SHP77 (cell line): Measurements from ENCODE around the gene AVPR2.
A peak's percentile ranks its signal among the peaks of the same experiment; 100 is the strongest.

Experiments
- DNase-seq, 2 experiments: peaks; one replicate each; lab custom pipeline; 2025; lab: John Stamatoyannopoulos, UW

Gene AVPR2

DNA sequence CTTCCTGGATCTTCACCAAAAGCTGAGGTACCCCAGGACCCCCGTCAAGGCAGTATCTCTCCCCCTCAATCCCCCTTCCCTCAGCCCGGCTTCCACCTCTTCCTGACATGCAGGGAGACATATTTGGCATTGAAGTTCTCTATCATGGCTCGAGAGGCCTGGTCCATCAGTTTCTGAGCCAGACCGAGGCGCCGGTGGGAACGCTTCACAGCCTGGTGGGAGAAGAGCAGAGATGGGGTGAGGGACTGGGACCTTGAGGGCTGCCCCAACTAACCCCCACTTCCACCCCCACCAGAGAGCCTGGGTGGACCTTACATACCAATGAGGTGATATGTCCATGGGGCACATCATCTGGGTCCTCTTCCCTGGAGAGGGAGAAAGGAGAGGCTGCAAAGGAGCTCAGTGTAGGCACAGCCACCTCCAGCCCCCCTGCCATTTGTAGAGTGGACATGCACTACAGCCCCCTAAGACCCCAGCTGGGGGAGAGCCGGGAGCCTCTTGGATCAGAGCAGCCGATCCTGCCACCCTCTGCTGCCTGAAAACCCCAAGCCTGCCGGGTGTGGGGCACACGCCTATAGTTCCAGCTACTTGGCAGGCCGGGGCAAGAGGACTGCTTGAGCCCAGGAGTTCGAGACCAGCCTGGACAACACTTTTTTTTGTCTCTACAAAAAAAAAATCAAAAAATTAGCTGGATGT lies 27.9 kb downstream of the AVPR2 start:
- no peak for DNase-seq

DNA sequence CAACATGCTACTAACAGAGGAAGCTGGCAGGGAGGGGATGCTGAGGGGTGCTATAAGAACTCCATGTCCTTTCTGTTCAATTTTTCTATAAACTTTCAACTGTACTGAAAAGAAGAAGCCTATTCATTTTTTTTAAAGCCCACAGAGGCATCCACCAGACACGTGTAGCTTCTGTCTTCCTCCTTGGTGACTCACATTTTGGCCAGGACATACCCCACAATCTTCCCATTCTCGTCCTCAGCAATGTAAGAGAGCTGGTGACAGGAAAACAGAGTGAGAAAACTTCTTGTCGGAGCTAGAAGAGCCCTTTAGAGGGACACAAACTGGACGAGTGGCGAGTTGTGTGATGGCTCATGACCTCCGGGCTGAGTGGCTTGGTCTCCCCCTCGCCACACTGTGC lies 29.3 kb downstream of the AVPR2 start:
- DNase-seq: no peak

GRCh38 chrX:153934148-153934761 lies 29.8 kb downstream of the AVPR2 start:
- DNase-seq: no peak

- DNase-seq: peak; percentile 26 to 50
These were observed 30.4 kb downstream of the AVPR2 start, which contains the start of gene NAA10 for GRCh38 chrX:153934762-153935325. TSS of gene NAA10 (minus strand) at chrX:153935037. CDS start at chrX:153934904, 133 bp downstream.

GRCh38 chrX:153935326-153935851 lies 30.9 kb downstream of the AVPR2 start:
- peak in 1 of 2 experiments; percentile 16 for DNase-seq

GRCh38 chrX:153937056-153937455 lies 32.6 kb downstream of the AVPR2 start:
- no peak for DNase-seq

- DNase-seq: no peak
These were observed 33.8 kb downstream of the AVPR2 start for GRCh38 chrX:153938226-153938786.

GRCh38 chrX:153939573-153939972 lies 35.1 kb downstream of the AVPR2 start:
- no peak for DNase-seq

DNA sequence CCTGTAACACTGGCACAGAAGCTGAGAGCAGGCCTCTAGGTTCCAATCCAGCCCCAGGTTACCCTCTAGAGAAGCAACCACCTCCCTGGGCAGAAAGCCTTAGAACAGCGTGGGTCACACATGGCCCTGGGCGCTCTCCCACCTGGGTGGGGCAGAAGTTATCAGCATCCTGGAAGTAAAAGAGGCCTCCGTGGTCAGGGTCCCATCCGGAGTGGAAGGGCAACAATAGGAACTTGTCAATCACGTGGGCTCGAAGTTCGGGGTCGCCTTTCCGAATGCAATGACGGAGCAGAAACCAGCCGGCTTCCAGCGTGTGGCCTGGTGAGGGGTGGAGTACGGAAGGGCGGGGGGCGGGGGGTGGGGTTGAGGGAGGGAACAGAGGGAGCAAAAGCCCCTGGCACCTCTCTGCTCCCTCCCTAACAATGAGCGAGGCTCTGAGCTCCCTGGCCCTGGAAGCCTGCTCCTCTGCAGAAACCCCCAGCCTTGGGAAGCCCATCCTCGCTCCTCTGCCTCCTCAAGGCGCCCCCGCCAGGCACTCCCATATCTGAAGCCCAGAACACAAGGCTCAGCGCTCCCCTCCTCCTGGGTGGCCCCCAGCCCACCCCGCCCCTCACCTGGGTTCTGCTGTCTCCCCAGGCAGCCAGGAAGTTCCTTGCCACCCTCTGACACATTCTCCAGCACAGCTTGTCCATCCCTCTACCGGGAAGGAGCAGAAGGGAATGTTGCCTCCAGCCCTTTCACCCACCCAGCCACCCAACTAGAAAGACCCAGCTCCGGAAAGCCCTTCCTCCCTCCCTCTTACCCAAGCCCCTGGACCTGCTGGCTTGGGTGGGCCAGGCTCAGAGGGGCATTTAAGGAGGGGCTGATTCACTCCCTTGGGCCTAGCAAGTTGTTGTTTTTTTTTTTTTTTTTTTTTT lies 37.1 kb downstream of the AVPR2 start:
- DNase-seq: no peak

DNA sequence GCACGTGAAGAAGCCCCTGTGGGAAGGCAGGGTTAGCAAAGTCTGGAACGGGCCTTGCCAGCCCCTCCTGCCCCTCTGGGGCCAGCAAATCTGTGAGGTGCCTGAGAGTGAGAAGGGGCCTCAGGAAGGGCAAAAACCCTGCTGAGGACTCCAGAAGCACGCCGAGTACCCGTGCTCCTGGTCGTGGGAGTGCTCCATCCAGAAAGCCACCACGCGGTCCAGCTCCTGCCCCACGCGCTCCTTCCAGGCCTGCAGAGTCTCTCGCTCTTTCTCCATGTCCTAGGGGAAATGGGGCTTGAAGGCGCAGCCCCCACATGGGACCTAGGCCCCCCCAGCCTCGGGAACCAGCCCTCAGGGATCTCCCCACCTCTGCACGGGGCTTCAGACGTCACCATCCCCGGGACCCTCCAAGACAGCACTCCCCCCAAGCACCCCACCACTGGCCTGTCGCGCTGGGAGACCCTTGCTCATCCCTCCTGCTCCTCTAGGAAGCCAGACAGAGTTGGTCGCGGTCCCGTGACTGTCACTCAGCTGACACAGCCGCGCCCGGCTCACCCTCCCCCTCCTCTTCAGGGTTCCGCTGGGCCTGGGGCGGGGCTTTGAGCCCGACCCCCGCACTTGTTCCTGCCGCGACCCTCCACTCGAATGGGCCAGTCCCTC lies 39.8 kb downstream of the AVPR2 start, which contains the start of gene RENBP:
RENBP (minus strand) TSS at position 504 of the 660 bp plus-strand sequence; CDS start at position 471, 33 bp downstream.
- no peak for DNase-seq

- no peak for DNase-seq
These were observed 40.3 kb downstream of the AVPR2 start for GRCh38 chrX:153944800-153945150.

DNA sequence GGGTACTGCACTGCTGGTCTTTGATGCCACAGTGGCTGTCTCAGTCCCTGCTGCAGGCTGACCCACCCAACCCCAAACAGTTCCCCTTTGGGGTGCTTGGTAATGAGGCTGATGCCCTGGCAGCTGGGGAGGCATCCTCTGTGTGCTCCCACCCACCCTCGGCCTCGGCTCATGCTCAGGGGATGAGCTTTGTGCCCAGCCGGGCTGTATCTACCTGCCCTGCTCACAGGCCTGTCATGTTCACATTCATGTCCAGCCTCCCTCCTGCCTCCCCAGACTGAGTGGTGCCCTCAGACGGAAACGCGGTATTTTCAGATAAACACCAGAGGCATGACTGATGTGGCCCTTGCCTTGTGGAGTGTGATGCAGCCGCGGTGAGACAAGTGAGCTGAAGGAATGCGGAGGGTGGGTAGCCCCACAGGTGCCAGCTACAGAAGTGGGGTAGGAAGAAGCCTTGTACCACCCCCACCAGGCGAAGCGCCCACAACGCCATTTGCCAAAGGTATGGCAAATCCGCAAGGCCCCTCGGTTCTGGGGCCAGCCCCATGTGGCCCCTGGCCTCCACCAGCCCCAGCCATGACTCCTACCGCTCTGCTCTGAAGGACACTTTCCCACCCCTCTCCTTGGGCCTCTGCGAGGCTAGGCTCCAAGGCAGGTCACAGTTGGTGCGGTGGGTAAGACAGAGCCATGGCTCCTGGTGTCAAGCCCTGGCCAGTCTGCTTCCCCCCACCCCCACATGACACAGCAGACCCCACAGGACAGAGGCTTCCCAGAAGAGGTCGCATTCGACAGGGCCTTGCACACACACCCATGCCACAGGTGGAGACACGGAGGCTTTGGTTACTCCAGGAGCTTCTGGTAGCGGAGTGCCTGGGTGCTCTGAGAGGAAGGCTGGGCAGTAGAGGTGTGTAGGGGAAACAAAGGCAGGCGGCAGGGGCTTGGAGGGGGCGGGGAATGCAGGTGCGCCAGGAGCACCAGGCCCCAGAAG lies 41.8 kb downstream of the AVPR2 start:
- DNase-seq: no peak

- peak; percentile 36 to 59 for DNase-seq
These were observed 42.7 kb downstream of the AVPR2 start for GRCh38 chrX:153947009-153947769.

DNA sequence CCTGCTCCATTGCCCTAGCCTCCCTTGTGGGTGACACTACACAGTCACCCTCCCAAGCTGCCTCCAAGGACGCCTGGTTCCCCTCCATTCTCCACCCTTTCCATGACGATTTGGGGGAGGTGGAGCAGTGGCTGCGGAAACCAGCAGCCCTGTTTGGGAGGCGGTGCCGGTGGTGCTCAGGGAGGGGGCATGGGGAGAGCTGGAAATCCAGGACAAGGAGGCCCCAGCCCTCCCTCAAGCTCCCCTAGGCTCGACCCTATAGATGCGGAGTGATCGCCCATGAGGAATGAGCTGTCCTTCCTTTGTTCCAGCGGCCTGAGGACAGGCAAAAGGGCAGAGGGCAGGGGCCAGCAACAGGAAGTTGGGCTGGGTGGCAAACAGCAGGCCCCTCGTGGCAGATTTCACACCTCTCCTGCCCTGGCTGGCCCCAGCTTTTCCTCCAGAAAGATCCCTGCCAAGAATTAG lies 43.6 kb downstream of the AVPR2 start:
- no peak for DNase-seq

GRCh38 chrX:153948847-153949805 lies 44.7 kb downstream of the AVPR2 start:
- DNase-seq: no peak

DNA sequence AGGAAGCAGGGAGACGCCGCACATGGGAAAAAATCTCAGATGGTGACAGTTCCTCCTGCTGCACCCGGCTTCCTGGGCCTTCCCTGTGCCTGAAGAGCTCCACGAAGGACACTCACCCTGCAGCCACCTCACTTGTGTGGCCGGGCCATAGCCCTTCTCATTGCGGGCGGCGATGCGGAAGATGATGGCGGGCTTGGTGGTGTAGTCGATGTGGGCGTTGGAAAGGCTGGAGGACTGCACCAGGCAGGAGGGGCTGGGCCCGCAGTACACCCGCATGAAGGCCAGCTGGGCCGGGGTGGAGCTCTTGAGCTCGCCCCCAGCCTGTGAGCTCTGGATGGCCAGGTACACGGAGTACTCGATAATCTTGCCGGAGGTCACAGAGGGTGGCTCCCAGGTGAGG lies 45.7 kb downstream of the AVPR2 start:
- no peak for DNase-seq

GRCh38 chrX:153951683-153952372 lies 47.4 kb downstream of the AVPR2 start:
- DNase-seq: no peak
